ENCODE data around the gene SCN1B. TPM values are rescaled to one million over a fixed set of nuclear protein-coding genes. Genes with fewer than 3 reads are reported as not detected.

SCN1B gene
- total RNA-seq, 1 donor from 2014 or later, result 0.26 TPM

- peaks cover 33% of the 10 kb centered on the region for H3K36me3 ChIP-seq (ENCODE audit: control insufficient read depth, insufficient read depth, low read length)
- TF ChIP-seq, protein P1, sequence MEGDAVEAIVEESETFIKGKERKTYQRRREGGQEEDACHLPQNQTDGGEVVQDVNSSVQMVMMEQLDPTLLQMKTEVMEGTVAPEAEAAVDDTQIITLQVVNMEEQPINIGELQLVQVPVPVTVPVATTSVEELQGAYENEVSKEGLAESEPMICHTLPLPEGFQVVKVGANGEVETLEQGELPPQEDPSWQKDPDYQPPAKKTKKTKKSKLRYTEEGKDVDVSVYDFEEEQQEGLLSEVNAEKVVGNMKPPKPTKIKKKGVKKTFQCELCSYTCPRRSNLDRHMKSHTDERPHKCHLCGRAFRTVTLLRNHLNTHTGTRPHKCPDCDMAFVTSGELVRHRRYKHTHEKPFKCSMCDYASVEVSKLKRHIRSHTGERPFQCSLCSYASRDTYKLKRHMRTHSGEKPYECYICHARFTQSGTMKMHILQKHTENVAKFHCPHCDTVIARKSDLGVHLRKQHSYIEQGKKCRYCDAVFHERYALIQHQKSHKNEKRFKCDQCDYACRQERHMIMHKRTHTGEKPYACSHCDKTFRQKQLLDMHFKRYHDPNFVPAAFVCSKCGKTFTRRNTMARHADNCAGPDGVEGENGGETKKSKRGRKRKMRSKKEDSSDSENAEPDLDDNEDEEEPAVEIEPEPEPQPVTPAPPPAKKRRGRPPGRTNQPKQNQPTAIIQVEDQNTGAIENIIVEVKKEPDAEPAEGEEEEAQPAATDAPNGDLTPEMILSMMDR (IDR thresholded peaks at IDR 0.05; ENCODE audit: insufficient read depth, low read length, severe bottlenecking), result no peak
- H3K27me3 ChIP-seq (ENCODE audit: control insufficient read depth, insufficient read depth, low read length), result no peaks in the 10 kb centered on the region
- DNase-seq (ENCODE audit: low read depth), result no peak
- FAIRE-seq, result no peak
- H3K4me3 ChIP-seq (ENCODE audit: low read depth, low read length), result no peak overlapping the region
These were observed 11.1 kb upstream of the SCN1B start for GRCh38 chr19:35019144-35019543.

- no peak overlapping the region for H3K4me3 ChIP-seq (ENCODE audit: low read depth, low read length)
- peaks cover 29% of the 10 kb centered on the region for H3K36me3 ChIP-seq (ENCODE audit: control insufficient read depth, insufficient read depth, low read length)
- DNase-seq (ENCODE audit: low read depth) (no peak), FAIRE-seq (no peak)
- TF ChIP-seq, protein P1 (IDR thresholded peaks at IDR 0.05; ENCODE audit: insufficient read depth, low read length, severe bottlenecking), result no peak
- H3K27me3 ChIP-seq (ENCODE audit: control insufficient read depth, insufficient read depth, low read length), result no peaks in the 10 kb centered on the region
These were observed 9.3 kb upstream of the SCN1B start for GRCh38 chr19:35021016-35021415.

GRCh38 chr19:35021596-35021995 is 8.7 kb upstream of the SCN1B start:
- Histone ChIP-seq H3K4me3 (ENCODE audit: low read depth, low read length) (no peak overlapping the region), H3K36me3 (ENCODE audit: control insufficient read depth, insufficient read depth, low read length) (peaks cover 28% of the 10 kb centered on the region), H3K27me3 (ENCODE audit: control insufficient read depth, insufficient read depth, low read length) (no peaks in the 10 kb centered on the region)
- TF ChIP-seq, protein P1 (IDR thresholded peaks at IDR 0.05; ENCODE audit: insufficient read depth, low read length, severe bottlenecking), result no peak
- no peak for DNase-seq (ENCODE audit: low read depth)
- no peak for FAIRE-seq

DNA sequence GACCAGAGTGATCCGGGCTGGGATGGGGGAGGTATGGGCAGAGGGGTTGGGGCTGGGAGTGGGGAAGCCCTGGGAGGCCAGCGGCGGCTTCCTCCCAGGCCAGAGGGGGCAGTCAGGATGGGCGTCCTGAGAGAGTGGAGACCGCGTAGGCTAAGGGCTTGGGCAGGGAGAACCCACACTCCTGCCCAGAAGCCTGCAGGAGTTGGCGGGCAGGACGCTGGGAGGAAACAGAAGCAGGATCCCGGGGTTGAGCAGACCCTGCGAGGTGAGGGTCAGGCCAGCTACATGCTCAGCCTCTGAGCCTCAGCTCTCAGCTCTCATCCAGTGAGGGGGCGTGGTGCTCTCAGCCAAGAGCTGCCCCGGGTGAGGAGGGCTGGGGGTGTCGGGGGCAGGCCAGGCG is 7.8 kb upstream of the SCN1B start:
- H3K27me3 ChIP-seq (ENCODE audit: control insufficient read depth, insufficient read depth, low read length), result no peaks in the 10 kb centered on the region
- TF ChIP-seq, protein P1 (IDR thresholded peaks at IDR 0.05; ENCODE audit: insufficient read depth, low read length, severe bottlenecking), result no peak
- no peak for FAIRE-seq
- H3K4me3 ChIP-seq (ENCODE audit: low read depth, low read length), result no peak overlapping the region
- DNase-seq (ENCODE audit: low read depth), result no peak
- H3K36me3 ChIP-seq (ENCODE audit: control insufficient read depth, insufficient read depth, low read length), result peaks cover 26% of the 10 kb centered on the region

DNA sequence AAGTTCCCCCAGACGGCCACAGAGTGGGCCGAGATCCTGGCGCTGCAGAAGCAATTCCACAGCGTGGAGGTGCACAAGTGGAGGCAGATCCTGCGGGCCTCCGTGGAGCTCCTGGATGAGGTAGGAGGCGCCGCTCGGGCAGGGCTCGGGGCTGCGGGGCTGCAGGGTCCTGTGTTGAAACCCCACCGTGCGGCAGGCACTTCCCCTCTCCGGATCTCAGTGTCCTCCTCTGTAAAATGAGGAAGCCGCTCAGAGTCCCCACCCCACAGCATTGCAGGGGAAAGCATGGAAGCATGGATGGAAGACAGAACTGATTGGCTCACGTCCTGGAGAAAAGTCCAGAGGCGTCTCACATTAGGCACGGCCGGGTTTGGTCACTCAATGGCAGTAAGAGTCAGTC is 6.8 kb upstream of the SCN1B start:
- Histone ChIP-seq H3K36me3 (ENCODE audit: control insufficient read depth, insufficient read depth, low read length) (peaks cover 26% of the 10 kb centered on the region), H3K27me3 (ENCODE audit: control insufficient read depth, insufficient read depth, low read length) (no peaks in the 10 kb centered on the region), H3K4me3 (ENCODE audit: low read depth, low read length) (no peak overlapping the region)
- TF ChIP-seq, protein P1 (IDR thresholded peaks at IDR 0.05; ENCODE audit: insufficient read depth, low read length, severe bottlenecking), result no peak
- DNase-seq (ENCODE audit: low read depth), result no peak
- FAIRE-seq, result no peak

DNA sequence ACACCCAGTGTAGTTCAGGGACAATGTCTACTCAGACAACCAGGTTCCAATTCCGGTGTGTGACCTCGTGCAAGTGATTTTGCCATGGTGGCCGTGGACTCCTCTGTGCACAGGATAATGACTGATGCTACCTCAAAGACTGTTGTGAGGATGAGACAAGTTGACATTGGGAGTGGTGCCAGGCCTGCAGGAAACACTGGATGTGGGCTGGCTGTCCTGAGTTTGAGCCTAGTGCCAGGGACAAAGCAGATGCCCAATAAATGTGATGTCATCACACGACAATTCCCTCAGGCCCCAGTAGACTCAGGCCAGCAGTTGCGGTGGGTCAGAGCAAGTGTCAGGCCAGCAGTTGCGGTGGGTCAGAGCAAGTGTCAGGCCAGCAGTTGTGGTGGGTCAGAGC is 6.2 kb upstream of the SCN1B start:
- FAIRE-seq, result peak; percentile 62
- Histone ChIP-seq H3K36me3 (ENCODE audit: control insufficient read depth, insufficient read depth, low read length) (peaks cover 20% of the 10 kb centered on the region), H3K27me3 (ENCODE audit: control insufficient read depth, insufficient read depth, low read length) (no peaks in the 10 kb centered on the region), H3K4me3 (ENCODE audit: low read depth, low read length) (no peak overlapping the region)
- DNase-seq (ENCODE audit: low read depth), result no peak
- TF ChIP-seq, protein P1 (IDR thresholded peaks at IDR 0.05; ENCODE audit: insufficient read depth, low read length, severe bottlenecking), result no peak

Data from bronchial epithelial cell (primary cell).